ACC112 (cell line): ENCODE results near the gene EMX1.

Experiments
- H2AFZ ChIP-seq: fragments of 200-600 bp; sonication (generic); one replicate; pipeline ENCODE4 v1.6.0; 2017; ENCODE audit warnings: antibody characterized with exemption, low read length; ENCODE audit not compliant: unreplicated experiment
- H3K27ac ChIP-seq: fragments of 200-600 bp; sonication (generic); 2 replicates; pipeline ENCODE4 v1.5.1; 2014; ENCODE audit warnings: low read depth, mild to moderate bottlenecking, antibody characterized with exemption, low read length, moderate library complexity
- H3K27me3 ChIP-seq: fragments of 200-600 bp; sonication (generic); 2 replicates; pipeline ENCODE4 v1.6.1; 2014; ENCODE audit warnings: mild to moderate bottlenecking, antibody characterized with exemption, low read length, moderate library complexity, mixed read lengths; ENCODE audit not compliant: insufficient read depth
- H3K36me3 ChIP-seq: fragments of 200-600 bp; sonication (generic); 2 replicates; pipeline ENCODE4 v1.6.1; 2016; ENCODE audit warnings: mild to moderate bottlenecking, antibody characterized with exemption, low read length, moderate library complexity, mixed read lengths; ENCODE audit not compliant: insufficient read depth
- H3K4me1 ChIP-seq: fragments of 200-600 bp; sonication (generic); one replicate; pipeline ENCODE4 v1.6.1; 2016; ENCODE audit warnings: low read length, mixed read lengths; ENCODE audit not compliant: insufficient read depth, unreplicated experiment, control insufficient read depth
- H3K4me3 ChIP-seq: fragments of 200-600 bp; sonication (generic); 2 replicates; pipeline ENCODE4 v1.5.1; 2014; ENCODE audit warnings: mild to moderate bottlenecking, low read depth, low read length
- H3K79me2 ChIP-seq: fragments of 200-600 bp; sonication (generic); one replicate; pipeline ENCODE4 v1.6.0; 2016; ENCODE audit warnings: low read length; ENCODE audit not compliant: control insufficient read depth, unreplicated experiment, insufficient read depth

Gene EMX1

GRCh38 chr2:72961853-72962468 lies 44.6 kb downstream of the EMX1 start:
- no peaks in the 10 kb centered on the region for H3K27me3 ChIP-seq
- H3K79me2 ChIP-seq = no peaks in the 10 kb centered on the region
- no peaks in the 10 kb centered on the region for H3K36me3 ChIP-seq
- H3K4me3 ChIP-seq = no peak overlapping the region
- H3K4me1 ChIP-seq = no peaks in the 10 kb centered on the region
- no peak overlapping the region for H2AFZ ChIP-seq
- H3K27ac ChIP-seq = no peak overlapping the region

DNA sequence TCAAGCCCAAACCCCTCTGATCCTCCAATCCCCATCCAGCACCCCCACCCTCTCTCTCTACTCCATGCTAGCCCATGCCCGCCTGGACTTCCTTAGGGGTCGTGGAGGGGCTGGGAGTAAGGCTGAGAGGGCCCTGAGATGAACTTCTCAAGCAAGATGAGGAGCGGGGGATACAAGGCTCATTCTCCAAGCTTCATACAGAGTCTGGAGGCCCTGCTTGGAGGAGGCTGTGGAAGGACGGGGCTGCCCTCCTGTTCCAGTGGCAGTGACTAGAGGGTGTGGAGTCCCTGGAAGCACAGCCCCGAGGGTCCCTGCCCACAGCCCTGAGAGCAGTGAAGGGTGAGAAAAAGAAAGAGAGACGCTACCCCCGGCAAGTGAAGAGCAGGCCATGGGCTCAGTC lies 45.6 kb downstream of the EMX1 start:
- Histone ChIP-seq H3K4me3 (no peak overlapping the region), H3K4me1 (no peaks in the 10 kb centered on the region), H3K27ac (no peak overlapping the region), H3K27me3 (no peaks in the 10 kb centered on the region), H3K79me2 (no peaks in the 10 kb centered on the region), H2AFZ (no peak overlapping the region), H3K36me3 (no peaks in the 10 kb centered on the region)

GRCh38 chr2:72963423-72964145 lies 46.3 kb downstream of the EMX1 start:
- Histone ChIP-seq H3K27ac (no peak overlapping the region), H2AFZ (no peak overlapping the region), H3K36me3 (no peaks in the 10 kb centered on the region), H3K79me2 (no peaks in the 10 kb centered on the region), H3K4me3 (no peak overlapping the region), H3K4me1 (no peaks in the 10 kb centered on the region), H3K27me3 (no peaks in the 10 kb centered on the region)

GRCh38 chr2:72964146-72964525 lies 46.8 kb downstream of the EMX1 start:
- Histone ChIP-seq H3K4me3 (no peak overlapping the region), H3K36me3 (no peaks in the 10 kb centered on the region), H3K79me2 (no peaks in the 10 kb centered on the region), H3K27ac (no peak overlapping the region), H3K27me3 (no peaks in the 10 kb centered on the region), H2AFZ (no peak overlapping the region), H3K4me1 (no peaks in the 10 kb centered on the region)

- H3K79me2 ChIP-seq = no peaks in the 10 kb centered on the region
- H3K36me3 ChIP-seq = no peaks in the 10 kb centered on the region
- H3K27me3 ChIP-seq = no peaks in the 10 kb centered on the region
- H3K27ac ChIP-seq = no peak overlapping the region
- H3K4me3 ChIP-seq = no peak overlapping the region
- no peaks in the 10 kb centered on the region for H3K4me1 ChIP-seq
- H2AFZ ChIP-seq = no peak overlapping the region
These were observed 47.7 kb downstream of the EMX1 start for GRCh38 chr2:72965016-72965415.

GRCh38 chr2:72965770-72966450 lies 48.6 kb downstream of the EMX1 start:
- no peaks in the 10 kb centered on the region for H3K27me3 ChIP-seq
- no peak overlapping the region for H2AFZ ChIP-seq
- H3K27ac ChIP-seq = no peak overlapping the region
- H3K36me3 ChIP-seq = no peaks in the 10 kb centered on the region
- H3K4me3 ChIP-seq = no peak overlapping the region
- H3K4me1 ChIP-seq = no peaks in the 10 kb centered on the region
- no peaks in the 10 kb centered on the region for H3K79me2 ChIP-seq

- Histone ChIP-seq H3K27ac (no peak overlapping the region), H3K4me3 (no peak overlapping the region), H3K36me3 (no peaks in the 10 kb centered on the region), H3K79me2 (no peaks in the 10 kb centered on the region), H3K4me1 (no peaks in the 10 kb centered on the region), H3K27me3 (no peaks in the 10 kb centered on the region), H2AFZ (no peak overlapping the region)
These were observed 51.0 kb downstream of the EMX1 start for GRCh38 chr2:72968286-72968685.

- H3K79me2 ChIP-seq = no peaks in the 10 kb centered on the region
- H2AFZ ChIP-seq = no peak overlapping the region
- H3K36me3 ChIP-seq = no peaks in the 10 kb centered on the region
- H3K4me1 ChIP-seq = no peaks in the 10 kb centered on the region
- no peaks in the 10 kb centered on the region for H3K27me3 ChIP-seq
- H3K27ac ChIP-seq = no peak overlapping the region
- H3K4me3 ChIP-seq = no peak overlapping the region
These were observed 52.4 kb downstream of the EMX1 start for GRCh38 chr2:72969706-72970105.

- no peak overlapping the region for H2AFZ ChIP-seq
- H3K4me3 ChIP-seq = no peak overlapping the region
- no peaks in the 10 kb centered on the region for H3K27me3 ChIP-seq
- no peak overlapping the region for H3K27ac ChIP-seq
- no peaks in the 10 kb centered on the region for H3K36me3 ChIP-seq
- no peaks in the 10 kb centered on the region for H3K4me1 ChIP-seq
- no peaks in the 10 kb centered on the region for H3K79me2 ChIP-seq
These were observed 53.7 kb downstream of the EMX1 start for GRCh38 chr2:72971036-72971435.

DNA sequence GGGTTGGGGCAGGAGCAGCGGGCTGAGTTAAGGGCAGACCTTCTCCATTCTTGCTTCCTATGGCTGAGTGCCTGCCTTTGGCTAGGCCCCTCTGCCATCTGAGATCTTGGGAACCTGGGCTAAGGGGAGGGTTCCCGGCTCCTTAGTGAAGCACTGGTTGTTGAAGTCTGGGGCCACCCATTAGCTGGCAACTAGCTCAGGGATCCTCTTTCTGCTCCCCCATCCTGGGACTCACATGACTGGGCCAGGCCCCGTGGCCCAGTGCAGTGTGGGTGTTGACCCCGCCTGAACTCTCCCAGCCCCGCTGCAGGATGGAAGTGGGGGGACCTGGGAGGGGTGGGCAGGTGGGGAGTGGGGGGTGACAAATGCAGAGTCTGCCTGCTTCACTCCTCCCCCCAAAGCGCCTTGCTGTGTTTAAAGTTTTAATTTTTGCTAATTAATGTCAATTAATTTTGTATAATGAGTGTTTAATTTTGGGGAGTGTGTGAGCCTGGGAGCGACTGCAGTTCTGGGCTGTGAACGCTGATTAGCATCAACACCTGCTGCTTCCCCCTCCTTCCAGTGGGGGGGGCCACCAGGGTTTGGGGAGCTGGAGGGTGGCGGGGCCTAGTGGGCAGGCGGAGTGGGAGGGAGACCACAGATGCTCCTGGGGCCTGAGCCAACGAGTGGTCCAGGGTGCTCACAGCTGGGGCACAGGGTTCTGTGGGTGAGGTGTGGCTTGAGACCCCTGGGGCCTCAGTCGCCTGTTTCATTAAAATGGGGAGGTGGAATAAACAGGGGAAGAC lies 55.2 kb downstream of the EMX1 start:
- H3K4me1 ChIP-seq = no peaks in the 10 kb centered on the region
- no peak overlapping the region for H3K4me3 ChIP-seq
- H3K27me3 ChIP-seq = no peaks in the 10 kb centered on the region
- H3K79me2 ChIP-seq = no peaks in the 10 kb centered on the region
- no peaks in the 10 kb centered on the region for H3K36me3 ChIP-seq
- H3K27ac ChIP-seq = no peak overlapping the region
- H2AFZ ChIP-seq = no peak overlapping the region
